Measurements from ENCODE around the gene LUZP2.

The LUZP2 gene

DNA sequence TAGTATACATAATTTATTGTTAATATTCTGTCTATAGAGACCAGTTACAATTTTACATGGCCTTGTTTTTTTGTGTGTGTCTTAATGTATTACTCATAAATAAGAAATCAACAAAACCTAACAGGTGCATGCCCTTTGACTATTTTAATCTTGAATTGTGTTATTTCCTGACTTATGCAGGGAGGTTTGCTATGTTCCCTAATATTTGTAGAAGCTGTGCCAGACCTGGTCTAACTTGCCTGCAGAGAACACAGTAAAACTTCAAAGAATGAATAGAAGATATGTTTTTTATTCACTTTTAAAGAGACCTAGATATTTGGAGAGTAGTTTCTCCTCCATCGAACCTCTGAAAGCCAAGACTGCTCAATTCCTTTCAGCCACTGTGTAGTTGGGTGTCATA, 234.7 kb downstream of the LUZP2 start:
- no peak for DNase-seq

DNA sequence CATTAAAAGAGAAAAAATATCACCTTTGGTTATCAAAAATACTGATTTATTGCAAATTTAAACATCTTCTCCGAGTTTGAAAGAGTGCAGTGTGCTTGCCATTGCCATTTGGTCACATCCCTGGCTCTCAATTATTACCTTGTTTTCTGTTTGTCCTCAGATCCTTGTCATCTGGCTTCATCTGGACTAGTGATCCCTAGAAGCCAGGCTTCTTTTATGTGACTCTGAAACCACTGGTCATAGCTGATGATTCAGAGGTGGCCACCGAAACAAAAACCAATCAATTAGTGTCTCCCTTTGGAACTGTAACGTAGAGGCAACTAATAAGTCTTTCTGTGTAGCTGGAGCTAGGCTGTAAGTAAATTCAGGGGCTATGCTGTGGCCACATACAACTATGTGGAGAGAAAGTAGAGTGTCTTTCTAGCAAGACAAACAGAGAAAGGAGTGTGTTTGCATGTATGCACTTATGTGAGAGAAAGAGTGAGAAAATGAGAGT, 237.9 kb downstream of the LUZP2 start:
- DNase-seq = no peak

- DNase-seq = no peak
Measured at GRCh38 chr11:24738972-24739371, 242.1 kb downstream of the LUZP2 start.

DNA sequence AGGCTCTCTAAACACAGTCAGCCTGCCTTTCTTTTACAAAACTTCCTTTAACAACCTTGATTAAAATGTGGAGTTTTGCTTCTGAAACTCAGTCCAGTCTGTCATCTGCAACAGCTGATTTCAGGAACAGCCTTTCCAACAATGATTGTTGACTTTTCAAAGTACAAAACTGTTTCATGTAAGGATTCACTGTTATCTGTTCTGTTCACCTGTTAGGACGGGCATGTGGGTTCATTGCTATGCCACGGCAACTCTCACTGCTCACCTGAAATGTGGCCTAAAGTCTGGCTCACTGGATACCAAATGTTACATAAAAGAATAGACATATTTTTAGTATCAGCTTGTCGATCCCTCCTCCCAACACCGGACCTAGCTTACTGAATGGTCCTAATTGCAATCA, 242.8 kb downstream of the LUZP2 start:
- DNase-seq = no peak

DNA sequence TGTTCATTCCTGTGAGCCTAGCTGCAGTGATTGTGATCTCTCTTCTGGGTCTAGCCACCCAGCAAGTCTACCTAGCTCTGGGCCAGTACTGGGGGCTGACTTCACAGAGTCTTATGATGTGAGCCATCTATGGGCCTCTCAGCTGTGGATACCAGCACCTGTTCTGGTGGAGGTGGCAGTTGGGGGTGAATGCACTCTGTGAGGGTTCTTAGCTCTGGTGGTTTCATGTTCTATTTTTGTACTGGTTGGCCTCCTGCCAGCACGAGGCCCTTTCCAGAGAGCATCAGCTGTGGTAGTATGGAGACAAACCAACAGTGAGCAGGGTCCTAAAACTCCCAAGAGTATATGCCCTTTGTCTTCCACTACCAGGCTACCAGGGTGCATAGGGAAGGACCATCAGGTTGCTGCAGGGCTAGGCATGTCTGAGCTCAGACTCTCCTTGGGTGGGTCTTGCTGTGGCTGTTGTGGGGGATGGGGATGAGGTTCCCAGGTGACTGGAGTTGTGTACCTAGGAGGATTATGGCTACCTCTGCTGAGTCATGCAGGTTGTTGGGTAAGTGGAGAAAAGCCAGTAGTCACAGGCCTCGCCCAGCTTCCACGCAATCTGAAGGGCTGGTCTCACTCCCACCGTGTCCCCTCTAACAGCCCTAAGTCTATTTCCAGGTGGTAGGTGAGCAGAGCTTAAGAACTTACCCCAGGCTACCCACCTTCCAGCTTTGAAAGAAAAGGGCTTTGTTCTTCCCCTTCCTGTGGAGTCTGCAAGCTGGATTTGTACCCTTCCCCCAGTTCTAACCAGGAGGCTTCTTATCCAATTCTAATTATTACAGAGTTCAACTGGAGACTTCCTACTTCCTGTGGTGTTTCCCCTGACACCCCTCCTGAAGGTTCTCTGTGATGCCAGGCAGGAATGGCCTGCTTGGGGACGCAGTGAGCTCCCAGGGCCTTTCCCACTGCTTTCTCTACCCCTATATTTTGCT, 250.7 kb downstream of the LUZP2 start:
- no peak for DNase-seq

- no peak for DNase-seq
Measured at GRCh38 chr11:24748261-24748660, 251.4 kb downstream of the LUZP2 start.

DNA sequence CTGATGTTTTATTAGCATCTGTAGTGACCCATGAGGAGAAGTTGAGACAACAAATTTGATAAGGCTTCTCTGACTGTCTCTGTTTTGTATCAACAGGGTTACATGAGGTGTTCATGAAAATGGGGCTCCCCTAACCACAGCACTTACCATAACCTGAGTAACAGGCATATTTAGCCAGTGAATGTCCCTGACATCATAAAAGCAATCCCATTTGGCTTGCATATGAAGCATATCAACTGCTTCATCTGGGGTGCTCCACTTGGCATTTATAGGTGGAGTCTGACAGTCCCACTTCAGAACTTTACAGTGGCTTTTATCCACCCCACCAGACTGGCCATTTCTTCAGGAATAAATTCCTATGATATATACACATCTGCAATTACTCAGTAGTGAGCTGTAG, 257.6 kb downstream of the LUZP2 start:
- no peak for DNase-seq

DNA sequence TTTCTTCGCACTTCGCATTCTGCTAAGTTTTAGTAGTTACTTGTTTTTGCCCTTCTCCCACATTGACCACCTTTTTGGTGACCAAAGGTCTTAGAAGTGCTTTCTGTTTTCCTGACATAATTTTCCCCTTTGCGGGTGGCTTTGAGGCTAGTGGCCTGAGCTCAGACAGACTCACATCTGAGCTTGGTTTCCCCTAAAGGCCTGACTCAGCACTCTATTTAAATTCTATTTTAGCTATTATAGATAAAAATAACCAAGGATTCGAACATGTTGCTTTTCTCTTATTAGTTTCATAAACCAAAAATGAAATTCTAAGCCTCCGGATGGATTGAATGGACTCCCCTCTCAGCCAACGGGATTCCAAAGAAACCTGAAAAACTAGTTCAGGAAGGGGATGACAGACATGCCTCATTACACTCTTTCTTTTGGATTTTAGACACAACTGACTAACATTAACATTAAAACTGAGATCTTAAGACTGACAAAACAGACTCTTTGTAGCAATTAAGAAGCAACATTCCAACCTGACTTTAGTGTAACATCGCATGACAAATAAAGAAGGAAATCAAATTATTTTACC, 258.5 kb downstream of the LUZP2 start:
- DNase-seq = no peak

- no peak for DNase-seq
Measured at GRCh38 chr11:24759742-24760141, 262.9 kb downstream of the LUZP2 start.

- DNase-seq = no peak
Measured at GRCh38 chr11:24760681-24761080, 263.8 kb downstream of the LUZP2 start.

DNA sequence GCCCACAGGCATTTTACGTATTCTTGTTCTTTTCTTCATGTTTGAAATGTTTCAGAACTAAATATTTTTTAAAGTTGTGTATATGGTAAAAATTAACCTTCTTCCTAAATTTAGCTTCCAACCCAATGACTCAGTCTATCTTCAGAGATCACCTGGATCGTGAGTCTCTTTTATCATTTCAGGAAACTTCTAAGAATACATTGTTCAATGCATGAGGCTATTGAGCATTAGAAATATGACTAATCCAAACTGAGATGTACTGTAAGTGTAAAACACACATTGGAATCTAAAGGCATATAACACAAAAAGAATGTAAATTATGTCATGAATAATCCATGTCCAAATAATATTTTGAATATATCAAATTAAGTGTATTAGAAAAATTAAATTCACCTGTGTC, 265.2 kb downstream of the LUZP2 start:
- DNase-seq = no peak

DNA sequence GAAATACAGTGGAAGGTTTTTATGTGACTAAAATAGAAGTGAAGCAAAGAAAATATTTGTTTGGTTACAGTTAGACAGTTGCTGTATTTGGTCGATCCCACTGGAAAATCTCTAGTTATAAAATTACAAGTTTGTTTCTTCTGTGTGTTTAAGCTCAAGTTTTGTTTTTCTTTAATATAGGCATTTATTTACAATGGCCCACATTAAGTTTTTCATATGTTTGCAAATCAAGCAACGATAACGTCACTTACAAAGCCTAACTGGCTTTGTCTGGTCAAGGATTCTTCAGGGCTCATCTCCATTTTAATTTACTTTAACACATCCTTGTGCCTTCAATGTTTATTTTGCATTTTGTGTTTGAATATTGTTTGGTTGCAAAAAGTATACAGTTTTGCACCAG, 270.6 kb downstream of the LUZP2 start:
- no peak for DNase-seq

GRCh38 chr11:24773322-24773721, 276.5 kb downstream of the LUZP2 start:
- DNase-seq = no peak

GRCh38 chr11:24779791-24780190, 282.9 kb downstream of the LUZP2 start:
- DNase-seq = no peak

DNA sequence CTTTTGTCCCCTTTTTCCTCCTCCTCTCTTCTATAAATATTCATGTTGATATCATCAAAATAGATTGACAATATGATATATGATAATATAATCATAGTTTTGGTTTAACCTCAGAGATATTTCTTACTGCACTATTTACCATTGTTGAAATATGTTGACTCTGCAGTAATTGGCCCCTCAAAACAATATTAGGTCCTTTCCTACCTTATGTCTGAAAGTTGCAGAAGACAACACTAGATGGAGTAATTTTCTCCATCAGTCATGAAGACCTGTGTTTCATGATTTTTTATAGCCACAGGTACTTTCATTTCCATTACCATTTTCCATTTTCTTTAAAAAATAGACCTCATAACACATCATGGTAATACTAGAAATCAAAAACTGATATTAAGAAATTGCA, 284.4 kb downstream of the LUZP2 start:
- no peak for DNase-seq

- no peak for DNase-seq
Measured at GRCh38 chr11:24793479-24793878, 296.6 kb downstream of the LUZP2 start.

GRCh38 chr11:24794064-24794463, 297.2 kb downstream of the LUZP2 start:
- DNase-seq = no peak

DNA sequence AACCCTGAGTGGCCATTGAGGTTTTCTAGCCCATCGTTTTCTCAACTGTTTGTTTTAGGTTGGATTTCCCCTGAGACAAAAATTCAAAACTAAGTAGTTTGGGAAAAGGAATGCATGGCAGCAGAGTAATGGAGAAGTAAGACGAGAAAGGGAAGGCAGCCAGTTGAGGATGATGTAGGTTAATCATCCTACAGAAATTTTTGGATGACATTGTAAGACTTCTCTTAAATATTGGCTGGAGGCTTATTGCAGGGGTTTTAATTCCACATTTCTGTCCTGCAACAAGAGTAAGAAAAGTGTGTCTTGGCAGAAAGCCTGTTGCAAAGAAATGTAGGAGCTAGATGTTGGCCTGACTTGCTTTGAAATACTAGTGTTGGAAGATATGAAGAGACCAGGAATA, 308.8 kb downstream of the LUZP2 start:
- no peak for DNase-seq

- DNase-seq = no peak
Measured at GRCh38 chr11:24808173-24808572, 311.3 kb downstream of the LUZP2 start.

- DNase-seq = no peak
Measured at GRCh38 chr11:24819006-24819405, 322.2 kb downstream of the LUZP2 start.

DNA sequence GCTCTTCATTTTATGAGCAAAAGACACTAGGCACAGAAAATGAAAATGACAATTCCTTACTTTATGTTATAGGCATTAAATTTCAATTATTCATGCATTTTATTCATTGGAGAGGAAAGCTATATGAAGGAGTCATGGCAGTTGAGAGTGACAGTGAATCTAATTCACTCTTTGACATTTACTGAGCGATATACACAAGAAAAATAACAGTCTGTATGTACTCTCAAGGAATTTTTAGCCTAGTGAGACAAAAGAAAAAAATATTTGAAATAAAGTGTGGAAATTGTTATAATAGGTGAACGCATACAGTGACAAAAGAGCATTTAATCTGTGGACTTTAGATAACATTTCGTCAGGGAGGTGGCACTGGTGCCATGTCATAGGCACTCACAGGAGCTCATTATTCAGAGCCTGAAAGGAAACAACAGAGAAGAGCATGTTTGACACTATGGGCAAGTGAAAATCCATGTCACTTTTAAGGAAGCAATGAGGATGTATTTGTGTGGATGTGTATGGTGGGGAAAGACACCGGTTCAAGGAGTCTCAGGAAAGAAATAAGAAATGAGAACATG, 323.1 kb downstream of the LUZP2 start:
- DNase-seq = no peak

DNA sequence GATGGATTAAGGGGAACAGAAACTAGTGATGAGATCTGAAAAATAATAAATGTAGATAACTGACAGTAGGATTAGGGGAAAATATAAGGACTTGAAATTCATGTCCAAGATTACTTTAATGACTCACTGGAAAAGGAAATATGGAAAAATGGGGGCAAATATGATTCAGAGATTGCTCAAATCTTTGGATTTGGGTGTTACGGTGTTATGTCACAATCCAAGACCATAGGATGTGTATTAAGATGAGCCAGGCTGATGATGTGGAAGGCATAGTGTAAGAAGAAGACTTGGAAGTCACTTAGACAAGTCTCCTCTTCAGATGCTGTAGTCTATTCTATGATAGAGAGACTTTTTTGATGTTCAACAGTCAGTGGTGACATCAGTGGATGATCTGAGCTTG, 323.7 kb downstream of the LUZP2 start:
- DNase-seq = no peak

- DNase-seq = no peak
Measured at GRCh38 chr11:24828938-24829605, 332.2 kb downstream of the LUZP2 start.
